Mesothelial cell of epicardium (in vitro differentiated cells): Measurements from ENCODE around the gene MIF. TPM values are rescaled to one million over a fixed set of nuclear protein-coding genes. Genes with fewer than 3 reads are reported as not detected.

ENCODE experiments used
- DNase-seq, 2 experiments: peaks; one replicate each; pipeline ENCODE4 v3.0.0; 2021; ENCODE audit warnings: low spot score in 2 of 2; ENCODE audit not compliant: unreplicated experiment in 2 of 2
- H3K27ac Mint-ChIP-seq: 2 replicates; pipeline ENCODE4 v1.8.0; 2021; ENCODE audit warnings: mixed read lengths
- H3K27me3 Mint-ChIP-seq: 2 replicates; pipeline ENCODE4 v1.8.0; 2021; ENCODE audit warnings: low read depth, mixed read lengths
- H3K36me3 Mint-ChIP-seq: 2 replicates; pipeline ENCODE4 v1.8.0; 2021; ENCODE audit warnings: mixed read lengths
- H3K4me1 Mint-ChIP-seq: 2 replicates; pipeline ENCODE4 v1.8.0; 2021; ENCODE audit warnings: mixed read lengths
- H3K4me3 Mint-ChIP-seq: 2 replicates; pipeline ENCODE4 v1.8.0; 2021; ENCODE audit warnings: mild to moderate bottlenecking, moderate library complexity, mixed read lengths
- H3K9me3 Mint-ChIP-seq: 2 replicates; pipeline ENCODE4 v1.8.0; 2021; ENCODE audit warnings: mixed read lengths
- total RNA-seq: library from RNA; stranded (reverse); gene quantifications from 3 replicates; pipeline ENCODE4 v1.2.1, GENCODE V29; 2021
- TF ChIP-seq, protein P1 (sequence below): fragments of 200-600 bp; sonication (generic); IDR thresholded peaks from one replicate; pipeline ENCODE4 v1.5.0; 2021; ENCODE audit warnings: antibody characterized with exemption; ENCODE audit not compliant: unreplicated experiment

Gene MIF
- total RNA-seq, 1 donor from 2014 or later: 916 TPM

DNA sequence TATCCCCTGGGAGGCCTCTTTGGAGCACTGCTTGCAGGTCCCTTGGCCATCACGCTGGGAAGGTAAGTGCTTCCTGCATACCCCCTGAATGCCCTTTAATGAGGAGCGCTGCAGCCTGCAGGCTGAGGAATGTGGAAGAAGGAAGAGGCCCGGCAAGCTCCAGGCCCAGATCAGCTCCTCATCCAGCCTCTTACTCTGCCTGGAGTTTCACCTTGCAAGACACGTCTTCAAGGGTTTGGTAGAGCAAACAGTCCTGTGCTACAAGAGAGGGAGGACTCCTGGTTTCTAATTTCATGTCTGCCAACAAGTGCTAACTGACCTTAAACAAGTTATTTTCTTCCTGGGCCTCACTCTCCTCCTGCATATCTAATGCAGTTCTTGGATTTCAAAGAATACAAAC is 25.6 kb upstream of the MIF start:
- no peak for DNase-seq
- Mint-ChIP-seq H3K4me1 (no peaks in the 10 kb centered on the region), H3K9me3 (no peaks in the 10 kb centered on the region), H3K4me3 (no peak overlapping the region), H3K27ac (no peak overlapping the region), H3K27me3 (no peaks in the 10 kb centered on the region), H3K36me3 (peaks cover 40% of the 10 kb centered on the region)
- TF ChIP-seq, protein P1, sequence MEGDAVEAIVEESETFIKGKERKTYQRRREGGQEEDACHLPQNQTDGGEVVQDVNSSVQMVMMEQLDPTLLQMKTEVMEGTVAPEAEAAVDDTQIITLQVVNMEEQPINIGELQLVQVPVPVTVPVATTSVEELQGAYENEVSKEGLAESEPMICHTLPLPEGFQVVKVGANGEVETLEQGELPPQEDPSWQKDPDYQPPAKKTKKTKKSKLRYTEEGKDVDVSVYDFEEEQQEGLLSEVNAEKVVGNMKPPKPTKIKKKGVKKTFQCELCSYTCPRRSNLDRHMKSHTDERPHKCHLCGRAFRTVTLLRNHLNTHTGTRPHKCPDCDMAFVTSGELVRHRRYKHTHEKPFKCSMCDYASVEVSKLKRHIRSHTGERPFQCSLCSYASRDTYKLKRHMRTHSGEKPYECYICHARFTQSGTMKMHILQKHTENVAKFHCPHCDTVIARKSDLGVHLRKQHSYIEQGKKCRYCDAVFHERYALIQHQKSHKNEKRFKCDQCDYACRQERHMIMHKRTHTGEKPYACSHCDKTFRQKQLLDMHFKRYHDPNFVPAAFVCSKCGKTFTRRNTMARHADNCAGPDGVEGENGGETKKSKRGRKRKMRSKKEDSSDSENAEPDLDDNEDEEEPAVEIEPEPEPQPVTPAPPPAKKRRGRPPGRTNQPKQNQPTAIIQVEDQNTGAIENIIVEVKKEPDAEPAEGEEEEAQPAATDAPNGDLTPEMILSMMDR: no peak

DNA sequence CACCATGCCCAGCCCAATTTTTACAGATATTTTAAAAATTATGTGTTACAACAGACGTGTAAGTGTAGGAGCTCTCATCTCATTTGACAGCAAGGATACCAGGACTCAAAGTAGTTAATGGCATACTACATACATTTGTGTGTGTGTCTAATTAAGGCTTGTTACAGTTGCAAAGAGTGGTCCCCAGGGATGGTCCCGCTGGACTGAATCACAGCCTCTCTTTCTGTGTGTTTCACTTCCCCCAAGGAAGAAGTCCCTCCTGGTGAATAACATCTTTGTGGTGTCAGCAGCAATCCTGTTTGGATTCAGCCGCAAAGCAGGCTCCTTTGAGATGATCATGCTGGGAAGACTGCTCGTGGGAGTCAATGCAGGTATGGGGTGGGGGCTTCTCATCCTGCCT is 19.3 kb upstream of the MIF start:
- Mint-ChIP-seq H3K4me3 (no peak overlapping the region), H3K9me3 (no peaks in the 10 kb centered on the region), H3K27ac (no peak overlapping the region), H3K36me3 (peaks cover 42% of the 10 kb centered on the region), H3K27me3 (no peaks in the 10 kb centered on the region), H3K4me1 (no peaks in the 10 kb centered on the region)
- DNase-seq: no peak
- TF ChIP-seq, protein P1: no peak

DNA sequence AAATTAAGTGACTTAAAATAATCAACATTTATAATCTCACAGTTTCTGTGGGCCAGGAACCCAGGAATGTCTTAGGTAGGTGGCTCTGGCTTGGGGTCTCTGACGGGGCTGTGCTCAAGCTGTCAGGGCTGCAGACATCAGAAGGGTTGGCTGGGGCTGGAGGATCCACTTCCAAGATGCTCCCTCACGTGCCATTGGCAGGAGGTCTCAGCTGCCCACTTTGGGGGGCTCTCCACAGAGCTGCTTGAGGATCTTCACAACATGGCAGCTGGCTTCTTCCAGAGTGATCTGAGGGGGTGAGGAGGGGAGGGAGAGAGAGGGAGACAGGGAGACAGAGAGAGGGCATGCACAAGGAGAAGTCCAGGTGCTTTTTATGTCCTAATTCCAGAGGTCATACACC is 18.4 kb upstream of the MIF start:
- Mint-ChIP-seq H3K4me3 (no peak overlapping the region), H3K36me3 (peaks cover 45% of the 10 kb centered on the region), H3K27me3 (no peaks in the 10 kb centered on the region), H3K4me1 (no peaks in the 10 kb centered on the region), H3K27ac (no peak overlapping the region), H3K9me3 (no peaks in the 10 kb centered on the region)
- TF ChIP-seq, protein P1: no peak
- no peak for DNase-seq

DNA sequence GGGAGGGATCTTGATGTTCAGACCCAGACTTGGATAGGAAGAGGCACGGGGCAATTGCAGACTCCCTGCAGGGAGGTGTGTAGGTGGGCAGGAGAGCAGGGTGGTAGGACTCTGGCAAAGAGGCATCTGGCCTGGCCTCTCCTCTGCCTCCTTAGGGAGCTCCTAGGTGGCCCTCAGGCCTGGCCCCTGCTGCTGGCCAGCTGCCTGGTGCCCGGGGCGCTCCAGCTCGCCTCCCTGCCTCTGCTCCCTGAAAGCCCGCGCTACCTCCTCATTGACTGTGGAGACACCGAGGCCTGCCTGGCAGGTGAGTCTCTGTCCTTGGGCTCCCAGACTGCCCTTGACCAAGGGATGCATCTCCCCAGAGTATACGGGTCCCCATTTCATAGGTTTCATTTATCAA is 16.6 kb upstream of the MIF start:
- no peak overlapping the region for H3K27ac Mint-ChIP-seq
- H3K36me3 Mint-ChIP-seq: peaks cover 57% of the 10 kb centered on the region
- no peaks in the 10 kb centered on the region for H3K27me3 Mint-ChIP-seq

DNA sequence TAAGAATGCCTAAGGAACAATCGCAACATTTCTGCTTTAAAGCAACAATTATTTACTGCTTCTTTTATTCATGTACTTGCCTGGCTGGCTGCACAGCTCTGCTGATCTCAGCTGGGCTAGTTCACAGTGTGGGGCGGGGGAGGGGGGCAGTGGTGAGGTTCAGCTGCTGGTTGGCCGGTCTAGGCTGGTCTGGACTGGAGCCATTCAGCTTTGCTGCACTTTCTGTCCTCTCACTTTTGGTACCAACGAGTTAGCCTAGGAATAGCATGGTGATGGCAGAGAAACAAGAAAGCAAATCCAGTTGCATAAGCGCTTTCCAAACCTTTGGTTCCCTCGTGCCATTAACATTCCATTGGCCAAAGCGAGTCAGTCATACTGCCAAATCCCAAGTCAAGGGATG is 16.0 kb upstream of the MIF start:
- Mint-ChIP-seq H3K9me3 (no peaks in the 10 kb centered on the region), H3K4me3 (no peak overlapping the region), H3K27me3 (no peaks in the 10 kb centered on the region), H3K27ac (no peak overlapping the region), H3K4me1 (no peaks in the 10 kb centered on the region), H3K36me3 (peaks cover 57% of the 10 kb centered on the region)
- no peak for DNase-seq
- TF ChIP-seq, protein P1: no peak

More for the DNA sequence above, 16.6 kb upstream of the MIF start:
- TF ChIP-seq, protein P1: no peak
- Mint-ChIP-seq H3K4me1 (no peaks in the 10 kb centered on the region), H3K9me3 (no peaks in the 10 kb centered on the region), H3K4me3 (no peak overlapping the region)
- no peak for DNase-seq

DNA sequence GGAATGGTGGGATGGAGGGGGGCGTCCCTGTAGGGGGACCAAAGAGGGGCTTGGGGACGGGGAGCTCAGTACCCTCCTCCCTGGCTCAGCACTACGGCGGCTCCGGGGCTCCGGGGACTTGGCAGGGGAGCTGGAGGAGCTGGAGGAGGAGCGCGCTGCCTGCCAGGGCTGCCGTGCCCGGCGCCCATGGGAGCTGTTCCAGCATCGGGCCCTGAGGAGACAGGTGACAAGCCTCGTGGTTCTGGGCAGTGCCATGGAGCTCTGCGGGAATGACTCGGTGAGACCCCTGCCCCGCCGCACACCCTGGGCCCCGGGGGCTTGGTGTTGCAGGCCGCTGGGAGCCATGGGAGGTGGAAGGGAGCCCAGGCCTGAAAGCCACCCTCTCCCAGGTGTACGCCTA is 11.8 kb upstream of the MIF start:
- H3K9me3 Mint-ChIP-seq: peaks cover 5% of the 10 kb centered on the region
- TF ChIP-seq, protein P1: no peak
- H3K4me3 Mint-ChIP-seq: no peak overlapping the region
- H3K36me3 Mint-ChIP-seq: peaks cover 54% of the 10 kb centered on the region
- H3K4me1 Mint-ChIP-seq: no peaks in the 10 kb centered on the region
- no peak for DNase-seq
- H3K27ac Mint-ChIP-seq: no peak overlapping the region
- no peaks in the 10 kb centered on the region for H3K27me3 Mint-ChIP-seq
